ENCODE measurements around the gene CLDN11.

CLDN11 gene

DNA sequence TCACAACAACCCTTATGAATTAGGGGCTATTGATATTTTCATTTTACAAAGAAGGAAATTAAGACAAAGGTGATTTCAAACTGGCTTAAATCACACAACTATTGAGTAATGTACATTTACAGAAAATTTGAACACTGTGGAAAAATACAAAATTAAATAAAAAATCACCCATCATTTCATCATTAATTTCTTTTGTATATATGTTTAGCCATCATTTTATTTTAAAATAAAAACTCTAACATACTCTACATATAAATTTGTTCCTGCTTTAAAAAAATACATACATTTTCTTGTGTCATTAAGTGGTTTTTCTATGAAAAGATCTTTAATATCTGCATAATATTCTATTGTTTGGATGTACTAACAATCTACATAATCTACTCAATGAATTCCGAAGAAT lies 20.2 kb downstream of the CLDN11 start:
- DNase-seq: no peak
- Mint-ChIP-seq H3K4me3 (no peak overlapping the region), H3K9me3 (no peaks in the 10 kb centered on the region), H3K27me3 (ENCODE audit: low read depth, poor library complexity) (peaks cover 7% of the 10 kb centered on the region), H3K36me3 (ENCODE audit: low read depth) (peaks cover 13% of the 10 kb centered on the region), H3K27ac (no peak overlapping the region), H3K4me1 (no peaks in the 10 kb centered on the region)
- TF ChIP-seq, protein P1, sequence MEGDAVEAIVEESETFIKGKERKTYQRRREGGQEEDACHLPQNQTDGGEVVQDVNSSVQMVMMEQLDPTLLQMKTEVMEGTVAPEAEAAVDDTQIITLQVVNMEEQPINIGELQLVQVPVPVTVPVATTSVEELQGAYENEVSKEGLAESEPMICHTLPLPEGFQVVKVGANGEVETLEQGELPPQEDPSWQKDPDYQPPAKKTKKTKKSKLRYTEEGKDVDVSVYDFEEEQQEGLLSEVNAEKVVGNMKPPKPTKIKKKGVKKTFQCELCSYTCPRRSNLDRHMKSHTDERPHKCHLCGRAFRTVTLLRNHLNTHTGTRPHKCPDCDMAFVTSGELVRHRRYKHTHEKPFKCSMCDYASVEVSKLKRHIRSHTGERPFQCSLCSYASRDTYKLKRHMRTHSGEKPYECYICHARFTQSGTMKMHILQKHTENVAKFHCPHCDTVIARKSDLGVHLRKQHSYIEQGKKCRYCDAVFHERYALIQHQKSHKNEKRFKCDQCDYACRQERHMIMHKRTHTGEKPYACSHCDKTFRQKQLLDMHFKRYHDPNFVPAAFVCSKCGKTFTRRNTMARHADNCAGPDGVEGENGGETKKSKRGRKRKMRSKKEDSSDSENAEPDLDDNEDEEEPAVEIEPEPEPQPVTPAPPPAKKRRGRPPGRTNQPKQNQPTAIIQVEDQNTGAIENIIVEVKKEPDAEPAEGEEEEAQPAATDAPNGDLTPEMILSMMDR (IDR thresholded peaks at IDR 0.05): no peak

DNA sequence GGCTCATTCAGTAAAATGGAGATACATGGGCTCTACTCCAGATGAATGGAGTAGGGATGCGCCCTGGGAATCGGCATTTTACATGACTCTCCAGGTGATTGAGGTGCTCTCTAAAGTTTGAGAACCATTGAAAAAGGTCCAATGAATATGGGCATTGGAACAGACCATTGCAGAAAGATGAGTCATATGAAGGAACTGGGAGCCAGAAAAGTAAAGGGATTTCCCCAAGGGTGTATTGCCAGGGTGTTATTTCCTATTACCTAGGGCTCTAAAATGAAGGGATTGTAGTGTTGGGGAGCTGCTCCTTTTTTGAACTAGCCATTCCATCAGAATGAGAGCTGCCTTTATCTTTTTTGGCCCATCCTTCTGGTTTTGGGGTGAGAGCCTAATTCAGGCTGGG lies 21.7 kb downstream of the CLDN11 start:
- no peaks in the 10 kb centered on the region for H3K9me3 Mint-ChIP-seq
- H3K36me3 Mint-ChIP-seq (ENCODE audit: low read depth): peaks cover 5% of the 10 kb centered on the region
- no peak for DNase-seq
- TF ChIP-seq, protein P1 (IDR thresholded peaks at IDR 0.05): no peak
- no peak overlapping the region for H3K4me3 Mint-ChIP-seq
- H3K27ac Mint-ChIP-seq: no peak overlapping the region
- no peaks in the 10 kb centered on the region for H3K4me1 Mint-ChIP-seq
- peaks cover 7% of the 10 kb centered on the region for H3K27me3 Mint-ChIP-seq (ENCODE audit: low read depth, poor library complexity)

DNA sequence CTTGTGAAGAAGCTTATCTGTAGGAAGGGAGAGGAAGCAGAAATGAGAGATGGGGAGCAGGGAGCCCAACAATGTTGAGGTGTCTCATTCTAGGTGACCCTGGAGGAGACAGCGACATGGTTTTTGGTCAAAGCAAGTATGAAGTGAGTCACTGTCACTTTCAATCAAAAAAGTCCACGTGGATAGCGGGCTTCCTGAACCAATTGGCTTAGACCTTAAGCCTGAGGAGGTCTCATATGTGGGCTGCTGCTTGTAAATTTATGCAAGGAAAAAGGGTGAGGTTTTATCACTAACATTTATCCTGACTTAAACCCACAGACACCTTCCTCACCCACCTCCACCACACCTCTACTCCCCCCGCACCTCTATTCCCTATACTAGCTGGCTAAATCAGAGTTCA lies 22.7 kb downstream of the CLDN11 start:
- no peak for DNase-seq
- H3K4me3 Mint-ChIP-seq: no peak overlapping the region
- TF ChIP-seq, protein P1 (IDR thresholded peaks at IDR 0.05): no peak
- H3K27ac Mint-ChIP-seq: no peak overlapping the region
- H3K27me3 Mint-ChIP-seq (ENCODE audit: low read depth, poor library complexity): peaks cover 7% of the 10 kb centered on the region
- no peaks in the 10 kb centered on the region for H3K9me3 Mint-ChIP-seq
- H3K4me1 Mint-ChIP-seq: no peaks in the 10 kb centered on the region
- H3K36me3 Mint-ChIP-seq (ENCODE audit: low read depth): no peaks in the 10 kb centered on the region

GRCh38 chr3:170442947-170443346 lies 24.3 kb downstream of the CLDN11 start:
- H3K36me3 Mint-ChIP-seq (ENCODE audit: low read depth): no peaks in the 10 kb centered on the region
- H3K9me3 Mint-ChIP-seq: no peaks in the 10 kb centered on the region
- TF ChIP-seq, protein P1 (IDR thresholded peaks at IDR 0.05): no peak
- no peak overlapping the region for H3K4me3 Mint-ChIP-seq
- H3K27ac Mint-ChIP-seq: no peak overlapping the region
- no peak for DNase-seq
- peaks cover 2% of the 10 kb centered on the region for H3K4me1 Mint-ChIP-seq
- H3K27me3 Mint-ChIP-seq (ENCODE audit: low read depth, poor library complexity): peaks cover 7% of the 10 kb centered on the region

GRCh38 chr3:170443457-170443856 lies 24.8 kb downstream of the CLDN11 start:
- H3K36me3 Mint-ChIP-seq (ENCODE audit: low read depth): no peaks in the 10 kb centered on the region
- H3K4me3 Mint-ChIP-seq: no peak overlapping the region
- no peak overlapping the region for H3K27ac Mint-ChIP-seq
- no peaks in the 10 kb centered on the region for H3K9me3 Mint-ChIP-seq
- H3K4me1 Mint-ChIP-seq: peaks cover 7% of the 10 kb centered on the region
- H3K27me3 Mint-ChIP-seq (ENCODE audit: low read depth, poor library complexity): peaks cover 7% of the 10 kb centered on the region
- DNase-seq: no peak
- TF ChIP-seq, protein P1 (IDR thresholded peaks at IDR 0.05): no peak

DNA sequence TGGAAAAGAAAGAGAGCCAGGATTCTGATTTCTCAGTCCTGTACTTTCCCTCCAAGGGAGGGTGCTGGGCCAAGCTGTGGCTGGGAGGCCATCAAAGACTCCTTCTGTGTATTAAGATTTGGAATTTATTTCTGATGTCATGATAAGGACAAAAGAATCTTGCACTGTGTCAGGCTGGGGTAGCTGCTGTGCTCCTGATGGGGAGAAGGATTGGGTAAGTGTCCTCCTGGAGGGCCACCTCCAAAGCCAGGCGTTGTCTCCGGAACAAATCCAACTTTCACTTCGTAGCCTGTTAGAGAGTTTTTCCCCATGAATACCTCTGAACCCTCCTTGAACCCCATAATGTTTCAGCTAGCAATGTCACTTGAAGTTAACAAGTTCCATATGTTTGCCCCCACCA lies 29.9 kb downstream of the CLDN11 start:
- no peaks in the 10 kb centered on the region for H3K36me3 Mint-ChIP-seq (ENCODE audit: low read depth)
- no peak overlapping the region for H3K4me3 Mint-ChIP-seq
- H3K9me3 Mint-ChIP-seq: no peaks in the 10 kb centered on the region
- no peaks in the 10 kb centered on the region for H3K27me3 Mint-ChIP-seq (ENCODE audit: low read depth, poor library complexity)
- H3K4me1 Mint-ChIP-seq: peaks cover 20% of the 10 kb centered on the region
- TF ChIP-seq, protein P1 (IDR thresholded peaks at IDR 0.05): no peak
- H3K27ac Mint-ChIP-seq: no peak overlapping the region
- no peak for DNase-seq
